ENCODE measurements around the gene APOBEC3B. TPM values are rescaled to one million over a fixed set of nuclear protein-coding genes. Genes with fewer than 3 reads are reported as not detected.
"Not testable (repeated sequence)": the region's sequence is repeated elsewhere in the genome, so short reads cannot be mapped to it uniquely, and the experiment has no call there.

The APOBEC3B gene
- 1.6 TPM for total RNA-seq

GRCh38 chr22:38981992-38982927, at the start of gene APOBEC3B:
APOBEC3B (plus strand) TSS chr22:38982347; CDS start chr22:38982454, 107 bp downstream.
- peak in 2 of 3 donors; percentile 87 to 90 for DNase-seq (ENCODE audit: low read depth in 2 of 3, low spot score in 2 of 3)

GRCh38 chr22:38935023-38935422, 47.1 kb upstream of the APOBEC3B start:
- no peak for DNase-seq (ENCODE audit: low read depth in 2 of 3, low spot score in 2 of 3)

- no peak for DNase-seq (ENCODE audit: low read depth in 2 of 3, low spot score in 2 of 3)
Observed at GRCh38 chr22:38935616-38936015, 46.5 kb upstream of the APOBEC3B start.

DNA sequence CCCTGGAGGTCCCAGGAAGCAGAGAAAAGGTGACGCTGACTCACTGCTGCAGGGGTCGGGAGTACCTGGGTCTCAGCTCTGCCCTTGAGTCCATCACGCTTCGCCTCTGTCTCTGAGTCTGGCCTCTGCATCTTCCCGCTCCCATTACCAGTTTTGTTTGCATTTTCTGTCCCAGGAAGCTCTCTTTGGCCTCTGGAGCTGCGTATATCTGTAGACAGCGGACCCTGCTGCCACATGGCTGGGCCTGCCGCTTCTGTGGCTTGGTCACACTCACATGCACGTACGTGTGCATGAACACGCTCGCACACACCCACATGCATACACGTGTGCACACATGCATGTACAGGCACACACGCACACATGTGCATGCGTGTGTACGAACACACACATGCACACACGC, 45.6 kb upstream of the APOBEC3B start:
- DNase-seq (ENCODE audit: low read depth in 2 of 3, low spot score in 2 of 3), result no peak

- DNase-seq (ENCODE audit: low read depth in 2 of 3, low spot score in 2 of 3), result no peak
Observed at GRCh38 chr22:38937036-38937435, 45.1 kb upstream of the APOBEC3B start.

DNA sequence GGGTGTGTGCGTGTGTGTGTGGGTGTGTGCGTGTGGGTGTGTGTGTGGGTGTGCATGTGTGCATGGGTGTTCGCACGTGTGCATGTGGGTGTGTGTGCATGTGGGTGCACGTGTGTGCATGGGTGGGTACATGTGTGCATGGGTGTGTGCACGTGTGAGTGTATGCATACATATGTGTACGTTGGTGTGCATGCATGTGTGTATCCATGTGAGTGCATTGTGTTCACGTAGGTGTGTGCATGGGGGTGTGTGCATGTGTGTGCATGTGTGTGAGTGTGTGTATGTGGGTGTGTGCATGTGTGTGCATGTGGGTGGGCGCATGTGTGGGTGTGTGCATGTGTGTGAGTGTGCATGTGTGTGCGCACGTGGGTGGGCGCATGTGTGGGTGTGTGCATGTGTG, 44.6 kb upstream of the APOBEC3B start:
- no peak for DNase-seq (ENCODE audit: low read depth in 2 of 3, low spot score in 2 of 3)

DNA sequence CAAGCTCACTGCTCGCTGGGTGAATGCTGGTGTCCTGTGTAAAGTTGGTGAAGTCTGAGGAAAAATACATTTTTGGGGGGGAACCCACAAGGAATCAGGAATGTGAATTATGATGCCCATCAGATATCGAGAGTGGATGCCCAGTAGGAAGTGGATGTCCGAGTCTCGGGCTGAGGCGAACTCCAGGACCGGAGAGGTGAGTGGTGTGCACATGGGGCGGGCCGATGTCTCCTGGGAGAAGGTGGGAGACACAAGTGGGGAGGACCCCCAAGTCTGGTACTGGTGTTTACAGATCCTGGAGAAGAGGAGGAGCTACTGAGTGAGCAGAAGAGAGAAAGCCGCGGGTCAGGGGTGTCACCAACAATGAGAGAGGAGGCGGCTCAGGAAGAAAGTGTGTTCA, 43.9 kb upstream of the APOBEC3B start:
- no peak for DNase-seq (ENCODE audit: low read depth in 2 of 3, low spot score in 2 of 3)

DNA sequence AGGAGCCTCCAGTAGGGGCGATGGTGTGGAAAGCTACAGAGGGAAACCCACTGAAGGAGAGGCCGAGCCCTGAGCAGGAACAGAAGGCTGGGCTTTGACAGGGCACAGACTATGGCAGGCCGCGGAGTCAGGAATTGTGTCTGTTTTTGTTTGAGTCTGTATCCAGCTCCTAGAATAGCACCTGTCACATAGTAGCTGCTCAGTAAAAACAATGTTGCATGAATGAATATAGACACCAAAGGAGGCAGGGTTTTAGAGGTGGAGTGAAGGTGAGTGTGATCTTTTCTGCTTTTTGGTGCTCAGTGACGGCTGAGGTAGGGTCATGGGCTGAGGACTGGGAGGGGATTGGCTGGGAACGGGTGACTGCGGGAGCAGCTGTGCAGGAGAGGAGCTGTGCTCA, 43.2 kb upstream of the APOBEC3B start:
- no peak for DNase-seq (ENCODE audit: low read depth in 2 of 3, low spot score in 2 of 3)

DNA sequence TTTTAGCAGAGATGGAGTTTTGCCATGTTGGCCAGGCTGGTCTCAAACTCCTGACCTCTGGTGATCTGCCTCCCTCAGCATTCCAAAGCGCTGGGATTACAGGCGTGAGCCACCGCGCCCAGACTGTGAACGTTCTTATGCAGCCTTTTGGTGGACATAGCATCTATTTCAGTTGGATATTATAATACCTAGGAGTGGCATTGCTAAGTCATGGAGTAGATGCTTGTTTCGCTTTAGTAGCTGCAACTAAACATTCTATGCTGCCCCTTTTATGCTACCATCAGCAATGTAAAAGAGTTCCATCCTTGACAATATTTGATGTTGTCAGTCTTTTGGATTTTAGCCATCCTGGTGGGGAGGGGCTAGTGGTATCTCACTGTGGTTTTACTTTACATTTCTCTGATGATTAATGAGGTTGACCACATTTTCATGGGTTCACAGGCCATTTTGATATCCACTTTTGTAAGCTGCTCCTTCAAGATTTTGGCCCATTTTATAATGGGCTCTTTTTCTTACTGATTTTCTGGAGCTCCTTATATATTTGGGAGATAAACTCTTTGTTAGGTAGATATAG, 41.2 kb upstream of the APOBEC3B start:
- no peak for DNase-seq (ENCODE audit: low read depth in 2 of 3, low spot score in 2 of 3)

- peak in 2 of 3 donors; percentile 76 for DNase-seq (ENCODE audit: low read depth in 2 of 3, low spot score in 2 of 3)
Observed at GRCh38 chr22:38941488-38941987, 40.6 kb upstream of the APOBEC3B start.

DNA sequence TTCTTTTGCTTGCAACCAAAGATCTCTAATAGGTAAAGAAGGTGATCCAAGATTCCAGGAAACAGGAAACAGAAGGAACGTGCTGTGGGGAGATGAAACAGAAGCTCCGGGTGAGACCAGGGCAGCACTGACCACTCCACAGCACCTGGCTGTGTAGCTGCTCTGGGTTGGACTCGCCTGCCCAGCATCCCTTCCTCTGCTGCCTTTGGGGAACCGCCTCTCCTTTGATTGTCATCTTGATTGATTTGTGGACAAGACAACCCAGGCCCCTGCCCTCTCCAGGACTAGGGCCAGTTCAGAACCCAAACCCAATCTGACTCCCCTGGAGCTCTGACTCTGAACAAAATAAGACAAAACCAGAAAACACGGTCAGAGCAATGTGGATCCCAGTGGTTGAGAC, 39.4 kb upstream of the APOBEC3B start:
- no peak for DNase-seq (ENCODE audit: low read depth in 2 of 3, low spot score in 2 of 3)

DNA sequence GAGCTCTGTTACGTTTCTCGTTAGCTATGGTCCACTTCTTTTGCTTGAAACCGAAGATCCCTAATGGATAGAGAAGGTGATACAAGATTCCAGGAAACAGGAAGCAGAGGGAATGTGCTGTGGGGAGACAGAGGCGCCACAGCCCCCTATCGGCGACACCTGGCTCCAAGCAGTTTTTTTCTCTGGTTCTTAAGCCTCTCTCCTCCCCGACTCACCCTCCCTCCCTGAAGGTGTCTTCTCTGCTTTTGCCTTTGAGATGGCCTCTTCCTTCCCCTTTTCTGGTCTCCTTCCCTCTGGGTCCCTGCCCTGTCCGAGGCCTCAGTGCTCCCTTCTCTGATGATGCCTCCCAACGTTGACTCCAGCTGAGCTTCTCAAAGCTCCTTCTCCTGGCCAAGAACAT, 38.9 kb upstream of the APOBEC3B start:
- peak in 1 of 3 donors; percentile 47 for DNase-seq (ENCODE audit: low read depth in 2 of 3, low spot score in 2 of 3)

DNA sequence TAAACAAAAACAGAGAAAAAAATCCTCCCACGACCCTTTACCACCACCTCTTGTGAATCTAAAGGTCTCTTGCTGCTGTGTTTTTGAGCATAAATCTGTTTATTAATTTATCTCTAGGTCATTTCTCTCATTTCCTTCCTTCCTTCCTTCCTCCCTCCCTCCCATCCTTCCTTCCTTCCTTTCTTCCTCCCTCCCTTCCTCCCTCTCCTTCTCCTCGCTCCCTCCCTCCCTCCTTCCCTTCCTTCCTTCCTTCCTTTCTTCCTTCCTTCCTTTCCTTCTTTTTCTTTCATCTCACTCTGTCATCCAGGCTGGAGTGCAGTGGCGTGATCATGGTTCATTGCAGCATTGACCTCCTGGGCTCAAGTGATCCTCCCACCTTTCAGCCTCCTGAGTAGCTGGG, 38.3 kb upstream of the APOBEC3B start:
- DNase-seq (ENCODE audit: low read depth in 2 of 3, low spot score in 2 of 3), result no peak

DNA sequence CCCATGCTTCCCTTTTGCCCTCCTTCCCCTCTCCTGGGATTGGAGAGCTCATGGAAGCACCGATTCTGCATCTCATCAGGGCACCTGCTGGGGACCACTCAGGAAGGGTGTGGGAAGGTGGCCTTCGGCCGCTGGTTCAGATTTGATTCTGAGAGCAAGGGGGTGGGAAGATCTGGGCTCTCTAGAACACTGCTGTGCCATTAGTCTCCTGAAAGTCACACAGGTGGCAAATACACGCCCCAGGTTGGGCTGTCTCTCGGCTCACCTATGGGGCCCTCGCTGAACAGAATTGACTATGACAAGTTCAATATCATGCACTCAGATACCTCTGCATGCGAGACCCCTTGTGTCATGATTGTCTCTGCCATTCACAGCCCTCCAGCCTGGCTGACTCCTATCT, 37.5 kb upstream of the APOBEC3B start:
- DNase-seq (ENCODE audit: low read depth in 2 of 3, low spot score in 2 of 3), result no peak

- DNase-seq (ENCODE audit: low read depth in 2 of 3, low spot score in 2 of 3), result not testable (repeated sequence)
Observed at GRCh38 chr22:38945706-38946338, 36.3 kb upstream of the APOBEC3B start.

- no peak for DNase-seq (ENCODE audit: low read depth in 2 of 3, low spot score in 2 of 3)
Observed at GRCh38 chr22:38946771-38947170, 35.4 kb upstream of the APOBEC3B start.

DNA sequence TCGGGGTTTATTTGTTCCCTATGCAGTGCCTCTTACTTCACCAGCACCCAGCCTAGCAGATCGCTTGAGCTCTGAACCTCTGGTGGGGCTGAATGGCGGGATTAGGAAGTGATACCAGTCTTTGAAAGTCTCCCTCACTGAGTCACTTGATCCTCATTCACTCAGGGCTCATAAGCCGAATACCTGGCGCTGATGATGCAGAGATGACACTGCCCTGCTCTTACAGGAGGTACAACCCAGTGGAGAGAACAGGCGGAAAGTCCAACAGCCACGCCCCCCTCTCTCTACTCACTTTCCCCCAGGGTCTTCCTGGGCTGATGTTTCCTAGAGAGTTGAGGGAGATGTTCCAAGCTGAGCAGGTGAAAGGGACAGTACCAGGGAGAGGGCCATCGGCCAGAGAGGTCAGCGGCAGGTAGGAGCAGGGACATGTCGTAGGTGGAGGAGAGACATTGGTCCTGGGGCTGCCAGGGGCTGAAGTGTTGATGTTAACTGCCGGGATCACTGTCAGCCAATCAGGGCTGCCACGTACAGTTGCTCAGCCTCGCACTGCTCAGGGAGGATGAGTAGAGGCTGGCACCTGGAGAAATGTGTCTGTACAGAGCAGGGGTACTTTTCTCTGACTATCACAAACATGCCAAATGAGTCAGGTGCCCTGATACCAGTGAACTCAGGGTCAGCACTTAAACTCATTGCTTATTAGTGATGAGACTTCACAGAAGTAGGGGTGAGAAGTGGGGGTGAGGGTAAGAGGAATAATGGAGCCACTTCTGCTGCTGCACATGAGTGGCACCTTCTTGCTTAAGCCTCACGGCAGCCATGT, 34.6 kb upstream of the APOBEC3B start:
- no peak for DNase-seq (ENCODE audit: low read depth in 2 of 3, low spot score in 2 of 3)

GRCh38 chr22:38948181-38948940, 33.8 kb upstream of the APOBEC3B start:
- DNase-seq (ENCODE audit: low read depth in 2 of 3, low spot score in 2 of 3), result no peak

DNA sequence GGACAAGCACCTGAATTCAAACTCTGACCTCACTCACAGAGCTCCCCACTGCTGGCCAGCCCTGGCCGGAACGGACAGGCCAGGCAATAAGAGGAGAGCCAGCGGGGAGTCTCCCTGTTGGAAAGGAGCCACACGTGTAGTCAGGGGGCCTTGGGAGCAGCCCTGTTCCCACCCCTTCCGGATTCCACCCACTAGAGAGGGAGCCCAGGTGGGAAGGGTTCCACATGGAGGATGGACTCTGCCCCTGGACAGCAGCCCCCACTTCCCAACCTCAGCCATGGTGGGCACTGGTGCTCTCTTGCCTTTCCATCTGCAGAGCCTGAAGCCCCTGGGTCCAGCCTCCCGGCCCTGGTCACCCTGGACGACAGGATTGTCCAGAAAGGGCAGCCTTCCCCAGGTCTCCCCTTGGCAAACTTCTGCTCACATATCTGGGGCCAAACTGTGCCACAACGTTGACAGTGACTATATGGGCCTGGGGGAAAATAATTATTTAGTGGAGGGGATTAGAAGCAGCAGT, 32.2 kb upstream of the APOBEC3B start:
- no peak for DNase-seq (ENCODE audit: low read depth in 2 of 3, low spot score in 2 of 3)

Measured in hematopoietic multipotent progenitor cell (in vitro differentiated cells).